ENCODE measurements around the gene ADAP1.
"Not testable (repeated sequence)": the region's sequence is repeated elsewhere in the genome, so short reads cannot be mapped to it uniquely, and the experiment has no call there.

Gene ADAP1

DNA sequence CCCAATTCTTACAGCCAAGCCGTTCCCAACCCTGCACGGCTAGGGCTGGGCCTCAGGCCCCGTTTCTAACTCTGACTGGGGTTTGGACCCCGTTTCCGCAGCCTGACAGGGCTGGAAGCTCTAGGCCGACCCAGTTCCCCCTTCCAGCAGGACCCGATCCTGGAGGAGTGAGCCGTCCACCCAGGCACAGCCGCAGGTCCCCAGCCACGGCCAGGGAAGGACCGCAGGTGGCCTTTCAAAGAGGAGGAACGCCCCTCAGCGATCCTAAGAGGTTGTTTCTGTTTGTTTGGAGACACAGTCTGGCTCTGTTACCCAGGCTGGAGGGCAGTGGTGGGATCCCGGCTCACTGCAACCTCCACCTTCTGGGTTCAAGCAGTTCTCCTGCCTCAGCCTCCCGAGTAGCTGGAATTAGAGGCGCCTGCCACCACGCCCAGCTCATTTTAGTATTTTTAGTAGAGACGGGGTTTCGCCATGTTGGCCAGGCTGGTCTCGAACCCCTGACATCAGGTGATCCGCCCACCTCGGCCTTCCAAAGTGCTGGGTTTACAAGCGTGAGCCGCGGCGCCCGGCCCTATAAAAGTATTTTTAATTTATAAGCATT lies 78.9 kb downstream of the ADAP1 start:
- DNase-seq, result no peak

DNA sequence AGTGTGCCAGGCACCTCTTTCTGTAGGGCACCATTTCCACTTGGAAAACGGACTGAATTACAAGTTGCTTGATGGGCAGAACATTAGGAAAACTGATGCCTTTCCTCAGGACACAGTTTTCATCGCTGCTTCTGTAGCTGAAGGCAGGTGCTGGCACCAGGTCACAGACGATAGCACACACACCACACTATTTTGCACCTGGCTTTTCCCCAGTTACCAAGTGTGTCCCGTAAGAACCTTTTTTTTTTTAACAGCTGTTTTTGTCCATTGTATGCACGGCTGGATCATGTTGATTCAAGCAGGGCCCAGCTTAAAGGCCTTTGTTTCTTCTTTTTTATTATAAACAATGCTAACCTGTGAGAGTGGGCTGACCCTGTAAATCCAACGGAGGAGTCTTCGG lies 79.4 kb downstream of the ADAP1 start:
- no peak for DNase-seq

DNA sequence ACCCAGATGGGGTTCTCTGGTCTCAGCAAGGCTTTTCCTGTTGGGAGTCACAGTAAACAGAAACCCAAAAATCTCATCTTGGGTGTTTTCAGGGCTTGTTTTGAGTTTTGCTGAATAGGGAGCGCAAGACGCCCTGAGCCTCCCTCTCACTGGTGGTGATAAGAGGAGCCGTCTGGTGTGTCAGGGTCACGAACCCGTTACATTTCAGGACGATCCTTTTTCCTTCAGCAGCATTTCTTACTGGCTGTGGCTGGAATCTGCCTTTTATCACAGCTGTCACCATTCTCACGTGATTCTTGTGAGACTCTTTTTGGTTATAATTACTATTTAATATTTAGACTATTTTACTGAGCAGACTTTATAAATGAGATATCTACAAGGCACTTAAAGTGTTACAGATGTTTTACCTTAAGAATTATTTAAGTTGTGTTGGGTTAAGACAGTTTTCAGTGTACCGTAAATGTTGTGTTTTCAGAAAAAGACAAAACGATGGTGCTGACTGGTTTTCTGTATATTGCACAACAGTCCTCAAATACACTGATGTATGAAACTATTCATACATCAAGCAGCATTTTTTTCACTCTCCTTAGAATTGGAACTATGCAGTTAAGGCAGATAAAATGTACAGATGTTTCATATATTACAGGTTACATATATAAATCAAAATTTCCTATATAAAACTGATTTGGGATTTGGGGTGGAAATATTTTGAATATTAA lies 80.3 kb downstream of the ADAP1 start:
- no peak for DNase-seq

DNA sequence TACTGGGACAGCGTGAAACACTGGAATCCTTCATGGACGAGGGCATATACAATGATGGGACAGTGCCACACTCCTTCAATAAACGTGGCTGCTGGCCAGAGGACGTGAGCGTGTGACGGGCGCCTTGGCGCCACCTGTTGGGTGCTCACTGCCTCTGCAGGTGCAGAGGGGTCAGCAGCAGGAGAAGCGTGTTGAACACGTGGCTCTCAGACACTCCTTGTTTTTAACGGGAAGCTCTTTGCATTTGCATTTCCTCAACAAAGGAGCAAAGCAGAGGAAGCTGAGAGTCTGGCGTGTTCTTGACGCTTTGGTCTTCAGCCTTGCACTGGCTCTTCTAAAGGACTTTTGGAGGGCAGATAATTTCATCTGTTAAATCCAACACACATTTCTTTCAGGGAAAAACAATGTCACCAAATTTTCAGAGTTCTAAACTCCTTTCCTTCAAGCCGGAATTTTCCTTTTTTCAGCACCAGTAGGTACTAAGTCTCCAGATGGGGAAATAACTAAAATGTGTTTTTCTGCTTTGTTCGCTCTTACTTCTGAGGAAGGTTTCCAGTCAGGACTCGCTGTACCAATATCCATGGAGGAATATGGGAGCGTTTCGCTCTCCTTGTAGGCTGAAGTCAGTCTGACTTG lies 81.0 kb downstream of the ADAP1 start:
- peak; percentile 92 for DNase-seq

DNA sequence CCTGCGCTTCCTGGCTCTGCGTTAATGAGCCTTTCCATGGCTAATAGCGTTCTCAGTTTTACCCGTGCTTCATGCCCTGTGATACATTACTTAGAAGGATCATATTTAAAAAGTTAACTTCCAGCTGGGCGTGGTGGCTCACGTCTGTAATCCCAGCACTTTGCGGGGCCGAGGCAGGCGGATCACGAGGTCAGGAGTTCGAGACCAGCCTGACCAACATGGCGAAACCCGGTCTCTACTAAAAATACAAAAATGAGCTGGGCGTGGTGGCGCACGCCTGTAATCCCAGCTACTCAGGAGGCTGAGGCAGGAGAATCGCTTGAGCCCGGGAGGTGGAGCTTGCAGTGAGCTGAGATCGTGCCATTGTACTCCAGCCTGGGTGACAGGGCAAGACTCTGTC lies 81.8 kb downstream of the ADAP1 start:
- not testable (repeated sequence) for DNase-seq

DNA sequence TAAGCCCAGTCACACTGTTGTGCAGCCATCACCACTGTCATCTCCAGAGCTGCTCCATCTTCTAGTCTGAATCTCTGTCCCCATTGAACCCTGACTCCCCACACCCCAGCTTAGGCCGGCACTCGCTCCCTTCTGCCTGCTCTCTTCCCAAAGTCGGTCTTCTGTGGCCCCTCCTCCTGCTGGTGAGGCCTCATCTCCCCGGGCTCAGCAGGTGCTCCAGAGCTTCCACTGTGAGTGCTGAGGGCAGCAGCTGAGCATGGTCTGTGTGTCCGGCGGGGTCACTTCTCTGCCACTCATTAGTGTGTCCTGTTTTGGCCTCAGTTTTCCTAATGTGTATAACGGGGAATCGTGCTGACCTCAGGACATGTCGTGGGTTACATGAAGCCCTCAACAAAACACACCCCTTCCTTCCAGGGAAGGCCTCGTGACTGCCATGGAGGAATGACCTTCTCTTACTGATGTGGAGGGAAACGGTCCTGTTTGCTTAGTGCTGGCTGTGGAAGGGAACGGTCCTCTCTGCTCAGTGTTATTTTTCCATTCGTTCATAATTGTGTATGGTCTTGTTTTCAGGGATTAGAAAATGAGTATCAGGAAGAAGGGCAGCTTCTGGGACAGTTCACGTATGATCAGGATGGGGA lies 82.5 kb downstream of the ADAP1 start:
- no peak for DNase-seq

DNA sequence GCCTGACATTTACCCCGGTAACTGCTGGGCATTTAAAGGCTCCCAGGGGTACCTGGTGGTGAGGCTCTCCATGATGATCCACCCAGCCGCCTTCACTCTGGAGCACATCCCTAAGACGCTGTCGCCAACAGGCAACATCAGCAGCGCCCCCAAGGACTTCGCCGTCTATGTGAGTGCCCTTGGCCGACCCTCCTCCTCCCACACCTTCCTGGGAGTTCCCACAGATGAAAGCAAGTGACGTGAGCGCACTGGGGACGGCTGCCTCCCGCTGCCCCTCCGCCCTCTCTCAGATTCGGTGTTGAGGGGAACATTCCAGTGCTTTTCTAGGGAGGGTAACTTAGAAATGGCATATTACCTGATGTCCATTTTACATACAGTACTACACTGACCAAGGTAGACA lies 85.1 kb downstream of the ADAP1 start:
- no peak for DNase-seq

DNA sequence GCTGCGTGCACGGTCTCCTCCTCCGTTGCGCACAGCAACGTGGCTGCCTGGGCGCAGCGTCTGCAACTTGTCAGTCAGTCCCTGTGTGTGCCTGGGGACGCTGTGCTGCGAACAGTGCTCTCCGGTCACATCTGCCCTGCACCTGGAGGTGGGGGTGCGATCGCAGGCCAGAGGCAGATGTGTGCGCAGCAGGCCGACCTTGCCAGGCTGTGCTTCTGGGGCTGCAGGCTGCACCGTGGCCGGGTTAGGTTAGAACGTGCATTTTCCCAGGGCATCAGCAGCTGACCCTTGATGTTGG lies 86.3 kb downstream of the ADAP1 start:
- no peak for DNase-seq

DNA sequence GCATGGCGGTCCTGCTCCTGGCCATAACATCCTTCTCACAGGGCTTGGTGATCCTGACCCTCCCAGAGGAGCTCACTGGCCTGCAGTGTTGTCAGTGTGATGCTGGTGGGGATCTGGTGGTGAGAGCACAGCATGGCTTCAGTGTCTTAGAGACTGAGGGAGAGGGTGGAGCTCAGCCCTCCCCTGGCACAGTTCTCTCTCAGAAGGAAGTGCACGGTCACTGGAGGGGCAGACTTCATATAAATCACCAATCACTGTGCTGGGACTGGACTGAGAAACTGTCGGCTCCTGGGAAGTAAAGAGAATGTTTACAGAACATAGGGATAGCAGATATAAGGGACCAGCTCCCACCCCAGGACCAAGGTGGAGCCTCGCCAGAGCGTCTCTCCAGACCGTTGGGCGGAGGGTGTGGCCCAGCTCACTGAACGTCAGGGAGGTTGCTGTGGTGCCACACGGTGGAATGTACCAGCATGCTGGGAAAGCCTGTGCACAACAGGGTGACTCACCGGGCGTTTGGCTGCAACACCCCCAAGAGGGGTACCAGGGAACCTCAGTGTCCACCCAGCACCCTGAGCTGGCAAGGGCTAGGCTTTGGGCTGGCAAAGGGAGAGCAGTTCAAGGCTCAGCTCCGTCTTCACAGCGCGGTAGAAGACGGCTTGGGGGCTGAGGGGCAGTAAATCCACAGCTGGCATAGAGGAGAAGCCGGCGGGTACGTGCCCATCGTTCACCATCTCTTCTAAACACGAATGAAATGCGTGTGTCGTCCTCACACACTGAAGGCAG lies 86.9 kb downstream of the ADAP1 start:
- DNase-seq, result no peak

DNA sequence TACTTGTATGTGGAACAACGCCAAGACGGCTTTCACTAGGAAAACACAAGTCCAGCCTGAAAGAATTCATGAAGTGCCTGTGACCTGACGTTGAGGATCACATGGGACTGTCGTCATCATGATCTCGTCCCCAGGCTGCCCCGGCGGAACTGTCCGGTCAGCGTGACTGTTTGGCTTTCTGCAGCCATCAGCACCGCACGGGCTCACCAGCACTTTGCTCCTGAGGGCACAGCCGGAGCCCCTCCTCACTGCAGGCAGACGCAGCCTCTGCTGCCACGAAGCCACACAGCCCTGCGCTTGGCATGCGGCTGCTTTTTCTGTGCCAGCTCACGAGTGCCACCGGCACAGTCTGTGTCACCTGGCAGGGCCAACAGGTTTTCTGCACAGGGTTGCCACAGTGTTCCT lies 87.5 kb downstream of the ADAP1 start:
- no peak for DNase-seq

DNA sequence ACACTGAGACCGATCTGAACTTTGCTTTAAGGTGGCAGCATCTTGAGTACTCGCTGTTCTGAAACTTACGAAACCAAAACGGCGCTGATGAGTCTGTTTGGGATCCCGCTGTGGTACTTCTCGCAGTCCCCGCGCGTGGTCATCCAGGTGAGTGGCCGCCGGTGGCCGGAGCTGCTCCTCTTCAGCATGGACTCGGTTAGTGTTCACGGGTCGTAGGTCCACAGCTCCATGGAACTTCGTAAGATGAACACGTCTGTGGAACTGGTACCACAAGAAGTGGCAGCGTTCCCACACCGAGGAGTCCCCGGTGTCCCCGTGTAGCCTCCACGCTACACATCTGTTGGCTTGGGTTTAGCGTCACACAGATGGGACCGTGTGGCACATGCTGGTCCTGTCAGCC lies 88.6 kb downstream of the ADAP1 start:
- DNase-seq, result no peak

DNA sequence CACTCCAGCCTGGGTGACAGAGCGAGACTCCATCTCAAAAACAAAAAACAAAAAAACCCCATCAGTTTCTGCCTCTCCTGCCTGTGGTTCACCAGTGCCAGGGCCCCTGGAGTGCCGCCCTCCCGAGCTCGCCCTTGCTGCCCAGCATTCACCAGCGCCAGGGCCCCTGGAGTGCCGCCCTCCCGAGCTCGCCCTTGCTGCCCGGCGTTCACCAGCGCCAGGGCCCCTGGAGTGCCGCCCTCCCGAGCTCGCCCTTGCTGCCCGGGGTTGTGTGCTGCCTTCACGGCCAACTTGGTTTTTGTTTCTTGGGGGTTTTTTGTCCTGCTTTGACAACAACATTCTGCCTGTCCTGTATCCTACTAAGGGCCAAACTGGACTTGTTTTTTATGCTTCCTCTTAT lies 91.4 kb downstream of the ADAP1 start:
- DNase-seq, result no peak

DNA sequence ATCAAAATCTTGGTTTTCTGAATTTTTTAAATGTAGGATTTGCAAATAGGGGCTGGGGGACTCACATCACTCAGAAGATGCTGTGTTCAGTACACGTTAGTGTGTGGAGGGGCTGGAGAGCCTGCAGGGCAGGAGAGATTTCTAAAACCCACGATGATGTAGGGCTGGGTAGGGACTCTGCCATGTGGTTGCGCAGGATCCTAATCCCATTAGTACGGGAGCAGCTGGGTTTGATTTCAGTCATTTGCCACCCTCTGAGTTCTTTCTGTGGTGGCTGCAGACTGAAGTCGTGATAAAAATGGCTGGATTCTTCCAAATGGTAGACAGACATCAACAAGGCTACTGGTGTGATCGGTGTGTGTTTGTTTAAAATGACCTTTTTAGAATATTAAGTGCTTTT lies 92.3 kb downstream of the ADAP1 start:
- DNase-seq, result no peak

DNA sequence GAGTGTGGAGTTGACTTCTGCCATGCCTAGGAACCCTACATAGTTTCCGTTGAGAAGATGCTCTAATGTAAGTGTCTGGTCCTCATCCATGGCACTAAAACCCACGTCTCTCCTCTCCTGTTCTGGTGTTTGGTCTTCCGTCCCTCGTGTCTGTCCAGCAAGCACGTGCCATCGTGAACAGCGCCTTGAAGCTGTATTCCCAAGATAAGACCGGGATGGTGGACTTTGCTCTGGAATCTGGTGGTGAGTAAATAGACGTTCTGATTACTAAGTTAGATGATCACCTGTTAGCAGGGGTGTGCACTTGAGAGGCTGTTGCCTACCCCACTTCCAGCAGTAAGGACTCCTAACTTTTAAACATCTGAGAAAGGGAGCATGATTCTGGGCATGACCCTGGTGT lies 93.3 kb downstream of the ADAP1 start:
- no peak for DNase-seq

DNA sequence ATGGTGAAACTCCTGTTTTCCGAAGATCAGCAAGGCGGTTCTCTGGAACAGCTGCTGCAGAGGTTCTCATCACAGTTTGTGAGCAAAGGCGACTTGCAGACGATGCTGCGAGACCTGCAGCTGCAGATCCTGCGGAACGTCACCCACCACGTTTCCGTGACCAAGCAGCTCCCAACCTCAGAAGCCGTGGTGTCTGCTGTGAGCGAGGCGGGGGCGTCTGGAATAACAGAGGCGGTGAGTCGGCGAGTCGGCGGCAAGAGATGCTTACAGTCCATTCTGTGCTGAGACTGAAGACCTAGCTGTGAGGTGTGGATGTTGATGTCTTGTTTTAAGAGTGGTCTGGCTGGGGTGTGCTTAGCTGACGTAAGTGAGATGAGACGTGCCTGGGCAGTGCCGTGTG lies 94.3 kb downstream of the ADAP1 start:
- no peak for DNase-seq

DNA sequence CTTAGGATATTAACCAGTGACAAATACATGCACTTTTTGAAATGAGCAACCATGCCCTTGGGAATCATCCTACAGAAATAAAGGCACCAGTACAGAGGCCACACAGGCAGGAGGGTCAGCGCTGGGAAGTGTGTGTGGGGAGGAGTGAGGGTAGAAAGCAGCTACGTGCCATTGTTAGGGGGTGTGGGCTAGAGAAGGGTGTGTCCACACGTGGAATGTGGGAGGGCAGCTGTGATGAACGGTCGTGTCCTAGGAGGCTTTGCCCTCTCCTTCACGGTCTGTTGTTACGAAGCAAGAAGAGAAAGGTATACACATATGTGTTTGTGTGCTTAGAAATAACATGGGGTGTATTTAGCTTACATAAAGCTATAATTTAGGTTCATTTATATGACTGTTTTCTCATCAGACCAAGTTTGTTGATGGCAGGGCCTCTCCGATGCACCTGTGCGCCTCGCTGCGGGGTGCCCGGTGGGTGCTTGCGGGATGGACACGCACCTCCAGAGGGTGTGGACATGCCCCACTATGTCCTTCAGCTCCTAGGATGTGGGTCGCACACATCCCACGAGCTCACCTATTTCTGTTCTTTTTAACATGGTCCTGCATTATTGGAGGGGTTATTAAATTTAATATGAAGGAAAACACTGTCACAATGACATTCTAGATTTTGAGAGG lies 95.0 kb downstream of the ADAP1 start:
- DNase-seq, result no peak

DNA sequence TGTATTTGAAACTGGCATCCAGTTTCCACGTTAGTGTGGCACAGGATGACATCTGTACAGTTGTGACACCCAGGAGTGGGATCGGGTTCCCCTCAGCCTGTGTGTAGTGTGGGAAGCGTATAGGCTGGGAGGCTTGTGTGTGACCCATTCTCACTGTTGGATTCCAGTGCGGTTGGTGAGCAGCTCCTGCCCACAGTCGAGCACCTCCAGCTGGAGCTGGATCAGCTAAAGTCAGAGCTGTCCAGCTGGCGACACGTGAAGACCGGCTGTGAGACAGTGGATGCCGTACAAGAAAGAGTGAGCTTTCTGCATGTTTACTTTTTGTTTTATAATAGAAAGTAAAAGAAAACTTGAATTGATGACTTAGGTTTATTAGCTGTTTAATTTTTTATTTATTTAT lies 96.8 kb downstream of the ADAP1 start:
- no peak for DNase-seq

DNA sequence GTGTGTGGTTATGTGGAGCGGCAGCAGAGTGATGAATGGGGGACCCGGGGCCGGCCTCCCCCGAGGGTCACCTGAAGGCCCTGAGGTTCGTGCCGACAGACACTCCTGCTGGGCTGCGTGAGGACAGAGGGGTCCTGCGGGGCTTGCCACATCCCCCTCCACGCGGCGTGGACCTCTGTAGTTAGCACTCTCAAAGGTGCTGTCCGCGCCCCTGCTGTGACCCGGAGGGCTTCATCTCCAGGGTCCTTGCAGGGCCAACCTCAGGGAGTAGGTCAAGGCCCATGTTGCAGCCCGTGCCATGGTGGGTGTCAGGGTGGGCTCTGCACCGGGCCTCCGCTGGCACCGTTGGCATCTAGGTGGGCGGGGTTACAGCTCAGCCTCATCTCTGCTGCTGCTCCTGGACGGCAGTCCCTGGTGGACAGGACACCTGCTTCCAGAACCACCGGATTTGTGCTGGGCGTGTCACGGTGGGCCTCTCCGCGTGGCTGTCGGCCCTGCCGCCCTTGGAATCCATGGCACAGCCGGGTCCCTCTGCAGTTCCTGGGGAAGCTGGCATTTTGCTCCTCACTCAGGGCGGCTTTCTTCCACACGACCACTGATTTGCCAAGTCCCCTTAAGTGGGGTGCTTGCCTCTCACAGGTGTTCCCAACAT lies 97.9 kb downstream of the ADAP1 start:
- DNase-seq, result no peak

DNA sequence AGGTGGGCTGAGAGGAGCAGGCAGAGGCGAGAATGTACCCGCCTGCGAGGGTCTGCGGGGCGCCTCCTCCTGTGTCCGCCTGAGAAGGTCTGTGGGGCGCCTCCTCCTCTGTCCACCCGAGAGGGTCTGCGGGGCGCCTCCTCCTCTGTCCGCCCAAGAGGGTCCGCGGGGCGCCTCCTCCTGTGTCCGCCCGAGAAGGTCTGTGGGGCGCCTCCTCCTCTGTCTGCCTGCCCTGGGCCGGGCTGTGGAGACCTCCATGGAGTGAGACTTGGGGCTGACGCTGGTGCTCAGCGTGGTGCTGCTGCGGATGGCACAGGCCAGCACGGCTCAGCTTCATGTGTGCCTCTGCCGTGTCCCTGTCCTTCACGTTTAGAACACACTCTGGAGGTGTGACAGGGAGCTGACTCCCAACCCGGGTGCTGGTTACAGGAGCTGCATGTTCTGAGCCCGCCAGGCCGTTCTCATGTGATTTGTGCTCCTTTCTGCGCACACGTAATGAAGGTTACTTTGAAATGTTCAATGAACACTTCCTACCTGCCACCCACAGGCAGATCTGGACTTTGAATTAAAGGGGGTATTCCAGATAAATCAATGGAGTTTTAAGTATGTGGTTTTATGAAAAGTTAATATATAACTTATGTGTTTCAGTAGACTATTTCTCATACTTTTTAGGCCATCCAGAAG lies 98.7 kb downstream of the ADAP1 start:
- DNase-seq, result no peak

DNA sequence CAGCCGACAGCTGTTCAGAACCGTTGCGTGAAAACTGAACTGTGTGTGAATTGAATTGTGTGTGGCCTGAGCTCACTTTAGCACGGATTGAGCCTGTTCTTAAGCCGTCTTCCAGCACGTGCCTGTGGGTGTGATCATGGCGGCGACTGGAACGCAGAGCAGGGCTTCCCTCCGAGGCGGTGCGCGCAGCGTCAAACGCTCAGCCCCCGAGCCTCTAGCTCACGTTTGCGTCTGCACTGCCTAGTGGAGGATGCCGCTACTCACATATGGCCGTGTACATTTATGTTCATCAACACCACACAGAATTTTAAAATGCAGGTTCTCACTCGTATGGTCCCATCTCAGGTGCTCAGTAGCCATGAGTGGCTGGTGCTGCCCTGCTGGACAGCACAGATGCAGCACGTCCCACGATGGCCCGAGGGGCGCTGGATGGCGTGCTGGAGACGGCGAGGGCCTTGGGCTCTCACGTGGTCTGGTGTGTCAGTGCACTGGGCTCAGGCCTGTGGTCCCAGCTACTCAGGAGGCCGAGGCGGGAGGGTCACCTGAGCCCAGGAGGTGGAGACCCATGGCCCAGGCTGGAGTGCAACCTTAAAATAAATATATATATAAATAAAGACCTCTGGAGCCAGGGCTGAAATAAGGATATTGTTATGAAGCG lies 100.2 kb downstream of the ADAP1 start:
- DNase-seq, result no peak
